Erythroblast (primary cell): Measurements from ENCODE around the gene RAB3GAP1.

ENCODE experiments used
- GATA1 ChIP-seq: IDR thresholded peaks from 2 replicates; pipeline ENCODE4 v1.6.1; 2011; ENCODE audit warnings: low read depth, mild to moderate bottlenecking, control low read depth, low read length, moderate library complexity
- POLR2A ChIP-seq: IDR thresholded peaks from 2 replicates; pipeline ENCODE4 v1.6.1; 2011; ENCODE audit warnings: mild to moderate bottlenecking, low read length

DNA sequence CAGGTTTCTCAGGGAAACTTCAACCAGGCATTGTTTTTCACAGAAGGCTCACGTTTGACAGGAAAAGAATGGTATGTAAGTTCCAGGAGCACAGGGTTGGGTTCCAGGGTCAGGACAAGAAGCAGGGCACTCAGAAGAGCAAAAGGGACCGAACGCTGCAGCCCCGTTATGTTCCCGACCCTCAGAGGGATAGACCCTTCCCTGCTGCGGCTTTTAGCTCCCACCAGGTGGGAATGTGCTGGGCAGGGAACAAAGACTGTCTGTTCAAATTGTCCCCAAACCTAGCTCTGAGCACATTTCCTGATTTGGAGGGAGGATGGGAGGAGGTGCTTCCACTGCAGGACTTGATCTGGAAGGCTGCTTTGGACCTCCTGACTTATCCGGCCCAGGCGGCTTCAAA is 130.1 kb downstream of the RAB3GAP1 start:
- TF ChIP-seq POLR2A = no peak
- TF ChIP-seq GATA1 = no peak
